Tibial artery (tissue), 4 donors: ENCODE measurements around the gene ITPK1.
A peak's percentile ranks its signal among the peaks of the same experiment; 100 is the strongest.

Source experiments
- DNase-seq, 2 donors: peaks; one replicate each; pipeline ENCODE4 v3.0.0-alpha.2; 2019
- H3K27ac ChIP-seq, 2 donors: fragments of 200-600 bp; sonication (generic) in 1 of 2; 1 replicate in 1 of 2; 2 replicates in 1 of 2; pipeline ENCODE4 v1.5.1; 2018 to 2019; ENCODE audit warnings: mild to moderate bottlenecking in 1 of 2
- H3K27me3 ChIP-seq, 2 donors: fragments of 200-600 bp; sonication (generic) in 1 of 2; one replicate each; pipeline versions ENCODE4 v1.5.1 to v1.6.0; 2016 to 2019
- H3K36me3 ChIP-seq, 3 donors: fragments of 200-600 bp; sonication (generic) in 2 of 3; one replicate each; pipeline ENCODE4 v1.5.1; 2016 to 2019; ENCODE audit warnings: mild to moderate bottlenecking in 2 of 3
- H3K4me1 ChIP-seq, 4 donors: fragments of 200-600 bp; sonication (generic) in 2 of 4; 1 replicate in 3 of 4; 2 replicates in 1 of 4; pipeline ENCODE4 v1.5.1; 2016 to 2019
- H3K4me3 ChIP-seq, 2 donors: fragments of 200-600 bp; sonication (generic) in 1 of 2; 1 replicate in 1 of 2; 2 replicates in 1 of 2; pipeline ENCODE4 v1.5.1; 2018 to 2019; ENCODE audit warnings: mild to moderate bottlenecking in 2 of 2
- H3K9me3 ChIP-seq, 3 donors: fragments of 200-600 bp; sonication (generic) in 1 of 3; one replicate each; pipeline ENCODE4 v1.5.1; 2016 to 2019
- intact Hi-C: fragments of 100-400 bp; cut with DNase I; formaldehyde crosslinking; loops from one replicate; pipeline ENCODE4 v1.15.0; 2023; ENCODE audit warnings: low total_unique reads
- TF ChIP-seq, protein P1 (sequence below), 2 experiments: fragments of 200-600 bp in 1 of 2; fragments of 450-650 bp in 1 of 2; IDR thresholded peaks; one replicate each; pipeline ENCODE4 v1.5.1; 2017 to 2019; ENCODE audit warnings: antibody characterized with exemption in 2 of 2, mild to moderate bottlenecking in 1 of 2, moderate library complexity in 1 of 2

Gene ITPK1

GRCh38 chr14:92951912-92952471 is 163.7 kb downstream of the ITPK1 start:
- Histone ChIP-seq H3K4me3 (peak overlapping the region; percentile 9 to 26), H3K27me3 (no peaks in the 10 kb centered on the region), H3K4me1 (peaks cover 0 to 43% (median 37%) of the 10 kb centered on the region in 4 donors), H3K9me3 (no peaks in the 10 kb centered on the region), H3K27ac (peak overlapping the region; percentile 72 to 85), H3K36me3 (peaks cover 3 to 49% (median 24%) of the 10 kb centered on the region in 3 donors)
- TF ChIP-seq, protein P1, sequence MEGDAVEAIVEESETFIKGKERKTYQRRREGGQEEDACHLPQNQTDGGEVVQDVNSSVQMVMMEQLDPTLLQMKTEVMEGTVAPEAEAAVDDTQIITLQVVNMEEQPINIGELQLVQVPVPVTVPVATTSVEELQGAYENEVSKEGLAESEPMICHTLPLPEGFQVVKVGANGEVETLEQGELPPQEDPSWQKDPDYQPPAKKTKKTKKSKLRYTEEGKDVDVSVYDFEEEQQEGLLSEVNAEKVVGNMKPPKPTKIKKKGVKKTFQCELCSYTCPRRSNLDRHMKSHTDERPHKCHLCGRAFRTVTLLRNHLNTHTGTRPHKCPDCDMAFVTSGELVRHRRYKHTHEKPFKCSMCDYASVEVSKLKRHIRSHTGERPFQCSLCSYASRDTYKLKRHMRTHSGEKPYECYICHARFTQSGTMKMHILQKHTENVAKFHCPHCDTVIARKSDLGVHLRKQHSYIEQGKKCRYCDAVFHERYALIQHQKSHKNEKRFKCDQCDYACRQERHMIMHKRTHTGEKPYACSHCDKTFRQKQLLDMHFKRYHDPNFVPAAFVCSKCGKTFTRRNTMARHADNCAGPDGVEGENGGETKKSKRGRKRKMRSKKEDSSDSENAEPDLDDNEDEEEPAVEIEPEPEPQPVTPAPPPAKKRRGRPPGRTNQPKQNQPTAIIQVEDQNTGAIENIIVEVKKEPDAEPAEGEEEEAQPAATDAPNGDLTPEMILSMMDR (IDR thresholded peaks at IDR 0.05), result peak; percentile 98
- peak; percentile 77 to 88 for DNase-seq
- intact Hi-C loops, result loop anchor here (1.0 to 10.0 kb wide), 4 partner anchors 163 to 255 kb away; partner anchors contain the start of genes GON7, ITPK1 and UBR7

DNA sequence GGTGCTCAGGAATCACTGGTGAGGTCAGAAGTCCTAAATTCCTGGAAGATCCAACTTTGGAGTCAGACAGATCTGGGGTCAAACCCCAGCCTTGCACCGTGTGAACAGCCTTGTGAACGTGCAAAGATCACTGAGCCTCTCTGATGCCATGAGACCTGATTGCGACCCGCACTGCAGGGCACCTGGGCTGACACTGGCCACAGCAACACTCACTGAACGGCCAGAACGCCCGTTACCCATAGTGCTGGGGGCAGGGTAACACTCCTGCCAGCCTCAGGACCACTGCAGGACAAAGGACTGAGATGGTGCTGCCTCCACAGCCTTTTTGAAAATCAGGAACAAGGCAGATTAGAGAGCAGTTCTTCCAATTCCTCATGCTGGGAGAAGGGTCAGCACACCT is 164.5 kb downstream of the ITPK1 start:
- peaks cover 0 to 49% (median 40%) of the 10 kb centered on the region in 4 donors for H3K4me1 ChIP-seq
- TF ChIP-seq, protein P1 (IDR thresholded peaks at IDR 0.05), result no peak
- H3K27ac ChIP-seq, result peak overlapping the region; percentile 72 to 85
- no peaks in the 10 kb centered on the region for H3K9me3 ChIP-seq
- peaks cover 0 to 43% (median 19%) of the 10 kb centered on the region in 3 donors for H3K36me3 ChIP-seq
- no peak for DNase-seq
- H3K27me3 ChIP-seq, result no peaks in the 10 kb centered on the region
- intact Hi-C loops, result loop anchor here (5.0 to 10.0 kb wide), 2 partner anchors 191 to 224 kb away; no protein-coding TSS in a partner anchor
- H3K4me3 ChIP-seq, result no peak overlapping the region

DNA sequence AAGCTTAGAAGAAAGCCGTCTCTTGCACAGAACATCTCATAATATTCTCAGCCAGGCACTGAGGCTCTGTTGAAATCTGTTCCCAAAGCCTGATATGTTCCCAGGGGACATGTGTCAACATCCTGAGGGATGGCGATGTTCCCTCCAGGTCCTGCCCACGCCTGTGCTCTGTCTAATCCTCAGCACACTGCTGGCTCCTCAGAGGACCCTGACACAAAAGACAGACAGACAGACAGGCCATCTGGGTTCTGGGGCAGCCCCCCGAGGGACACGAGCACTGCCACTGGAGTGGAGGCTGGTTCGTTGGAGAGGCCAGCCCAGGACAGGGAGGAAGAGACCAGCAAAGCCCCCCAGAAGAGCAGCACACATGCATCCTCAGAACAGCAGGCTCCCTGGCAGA is 165.0 kb downstream of the ITPK1 start:
- H3K4me1 ChIP-seq, result peaks cover 0 to 52% (median 42%) of the 10 kb centered on the region in 4 donors
- H3K27ac ChIP-seq, result peak overlapping the region in 1 of 2 donors; percentile 32
- H3K27me3 ChIP-seq, result no peaks in the 10 kb centered on the region
- TF ChIP-seq, protein P1 (IDR thresholded peaks at IDR 0.05), result no peak
- peaks cover 4 to 45% (median 22%) of the 10 kb centered on the region in 3 donors for H3K36me3 ChIP-seq
- no peak for DNase-seq
- H3K9me3 ChIP-seq, result no peaks in the 10 kb centered on the region
- H3K4me3 ChIP-seq, result no peak overlapping the region
- intact Hi-C loops, result loop anchor here (5.0 to 10.0 kb wide), 2 partner anchors 192 to 224 kb away; no protein-coding TSS in a partner anchor

- DNase-seq, result no peak
- TF ChIP-seq, protein P1 (IDR thresholded peaks at IDR 0.05), result no peak
- peaks cover 10 to 45% (median 28%) of the 10 kb centered on the region in 3 donors for H3K36me3 ChIP-seq
- intact Hi-C loops, result loop anchor here (5.0 to 10.0 kb wide), 2 partner anchors 192 to 225 kb away; no protein-coding TSS in a partner anchor
- H3K27ac ChIP-seq, result peak overlapping the region; percentile 15 to 32
- no peaks in the 10 kb centered on the region for H3K27me3 ChIP-seq
- H3K9me3 ChIP-seq, result no peaks in the 10 kb centered on the region
- peaks cover 0 to 52% (median 42%) of the 10 kb centered on the region in 4 donors for H3K4me1 ChIP-seq
- no peak overlapping the region for H3K4me3 ChIP-seq
Observed at GRCh38 chr14:92950193-92950540, 165.6 kb downstream of the ITPK1 start.

GRCh38 chr14:92949496-92950192 is 166.1 kb downstream of the ITPK1 start:
- Histone ChIP-seq H3K4me3 (no peak overlapping the region), H3K4me1 (peaks cover 0 to 52% (median 42%) of the 10 kb centered on the region in 4 donors), H3K36me3 (peaks cover 16 to 50% (median 34%) of the 10 kb centered on the region in 3 donors), H3K27me3 (no peaks in the 10 kb centered on the region), H3K27ac (peak overlapping the region in 1 of 2 donors; percentile 32), H3K9me3 (no peaks in the 10 kb centered on the region)
- TF ChIP-seq, protein P1 (IDR thresholded peaks at IDR 0.05), result no peak
- intact Hi-C loops, result loop anchor here (5.0 to 10.0 kb wide), 2 partner anchors 193 to 225 kb away; no protein-coding TSS in a partner anchor
- DNase-seq, result no peak
